ENCODE measurements around the gene LYG1. TPM values are rescaled to one million over a fixed set of nuclear protein-coding genes. Genes with fewer than 3 reads are reported as not detected.
"Not testable (repeated sequence)": the region's sequence is repeated elsewhere in the genome, so short reads cannot be mapped to it uniquely, and the experiment has no call there.

The LYG1 gene
- total and polyA plus RNA-seq, 4 donors: 0.80 to 2.7 (median 1.0) TPM

- peaks cover 25 to 33% (median 29%) of the 10 kb centered on the region in 4 donors for H3K36me3 ChIP-seq (ENCODE audit: control insufficient read depth in 4 of 4, insufficient read depth in 4 of 4, low read length in 4 of 4)
- 95 to 97% methylated on average over 5 of the region's 5 CpGs for WGBS, 2 donors
These were observed 24.4 kb upstream of the LYG1 start for GRCh38 chr2:99325384-99325783.

GRCh38 chr2:99317873-99318200 lies 16.8 kb upstream of the LYG1 start:
- H3K27me3 ChIP-seq (ENCODE audit: control insufficient read depth in 3 of 3, insufficient read depth in 3 of 3, low read length in 2 of 3); H3K27ac ChIP-seq (ENCODE audit: low read depth in 1 of 2, low read length in 1 of 2); H3K4me1 ChIP-seq (ENCODE audit: control insufficient read depth in 5 of 5, insufficient read depth in 5 of 5, low read length in 5 of 5); H3K9me3 ChIP-seq (ENCODE audit: control insufficient read depth in 4 of 4, insufficient read depth in 3 of 4, low read length in 3 of 4); H3K4me3 ChIP-seq; ATAC-seq (ENCODE audit: insufficient read depth, low FRiP score); H3K9ac ChIP-seq (ENCODE audit: insufficient read depth in 1 of 2, low read length in 2 of 2); DNase-seq: not testable (repeated sequence)
- WGBS, 2 donors: 97 to 98% methylated on average over 7 of the region's 7 CpGs
- H3K36me3 ChIP-seq (ENCODE audit: control insufficient read depth in 4 of 4, insufficient read depth in 4 of 4, low read length in 4 of 4): peaks cover 3 to 26% (median 15%) of the 10 kb centered on the region in 4 donors

More at GRCh38 chr2:99325384-99325783, 24.4 kb upstream of the LYG1 start:
- no peaks in the 10 kb centered on the region for H3K9me3 ChIP-seq (ENCODE audit: control insufficient read depth in 4 of 4, insufficient read depth in 3 of 4, low read length in 3 of 4)
- ATAC-seq (ENCODE audit: insufficient read depth, low FRiP score) (no peak), DNase-seq (no peak)
- no peaks in the 10 kb centered on the region for H3K4me1 ChIP-seq (ENCODE audit: control insufficient read depth in 5 of 5, insufficient read depth in 5 of 5, low read length in 5 of 5)
- no peaks in the 10 kb centered on the region for H3K27me3 ChIP-seq (ENCODE audit: control insufficient read depth in 3 of 3, insufficient read depth in 3 of 3, low read length in 2 of 3)
- no peak overlapping the region for H3K9ac ChIP-seq (ENCODE audit: insufficient read depth in 1 of 2, low read length in 2 of 2)
- no peak overlapping the region for H3K27ac ChIP-seq (ENCODE audit: low read depth in 1 of 2, low read length in 1 of 2)
- TF ChIP-seq, protein P1, sequence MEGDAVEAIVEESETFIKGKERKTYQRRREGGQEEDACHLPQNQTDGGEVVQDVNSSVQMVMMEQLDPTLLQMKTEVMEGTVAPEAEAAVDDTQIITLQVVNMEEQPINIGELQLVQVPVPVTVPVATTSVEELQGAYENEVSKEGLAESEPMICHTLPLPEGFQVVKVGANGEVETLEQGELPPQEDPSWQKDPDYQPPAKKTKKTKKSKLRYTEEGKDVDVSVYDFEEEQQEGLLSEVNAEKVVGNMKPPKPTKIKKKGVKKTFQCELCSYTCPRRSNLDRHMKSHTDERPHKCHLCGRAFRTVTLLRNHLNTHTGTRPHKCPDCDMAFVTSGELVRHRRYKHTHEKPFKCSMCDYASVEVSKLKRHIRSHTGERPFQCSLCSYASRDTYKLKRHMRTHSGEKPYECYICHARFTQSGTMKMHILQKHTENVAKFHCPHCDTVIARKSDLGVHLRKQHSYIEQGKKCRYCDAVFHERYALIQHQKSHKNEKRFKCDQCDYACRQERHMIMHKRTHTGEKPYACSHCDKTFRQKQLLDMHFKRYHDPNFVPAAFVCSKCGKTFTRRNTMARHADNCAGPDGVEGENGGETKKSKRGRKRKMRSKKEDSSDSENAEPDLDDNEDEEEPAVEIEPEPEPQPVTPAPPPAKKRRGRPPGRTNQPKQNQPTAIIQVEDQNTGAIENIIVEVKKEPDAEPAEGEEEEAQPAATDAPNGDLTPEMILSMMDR (IDR thresholded peaks at IDR 0.05; ENCODE audit: control extremely low read depth, extremely low read depth): no peak
- no peak overlapping the region for H3K4me3 ChIP-seq

GRCh38 chr2:99317161-99317872 lies 16.3 kb upstream of the LYG1 start:
- WGBS, 2 donors: 87 to 94% methylated on average over 9 of the region's 9 CpGs
- no peak for ATAC-seq (ENCODE audit: insufficient read depth, low FRiP score)
- H3K9ac ChIP-seq (ENCODE audit: insufficient read depth in 1 of 2, low read length in 2 of 2): no peak overlapping the region
- H3K4me1 ChIP-seq (ENCODE audit: control insufficient read depth in 5 of 5, insufficient read depth in 5 of 5, low read length in 5 of 5): no peaks in the 10 kb centered on the region
- TF ChIP-seq, protein P1 (IDR thresholded peaks at IDR 0.05; ENCODE audit: control extremely low read depth, extremely low read depth): no peak
- DNase-seq: peak in 1 of 3 donors; percentile 10
- H3K27me3 ChIP-seq (ENCODE audit: control insufficient read depth in 3 of 3, insufficient read depth in 3 of 3, low read length in 2 of 3): no peaks in the 10 kb centered on the region
- H3K27ac ChIP-seq (ENCODE audit: low read depth in 1 of 2, low read length in 1 of 2): no peak overlapping the region
- H3K9me3 ChIP-seq (ENCODE audit: control insufficient read depth in 4 of 4, insufficient read depth in 3 of 4, low read length in 3 of 4): no peaks in the 10 kb centered on the region
- no peak overlapping the region for H3K4me3 ChIP-seq
- peaks cover 3 to 26% (median 14%) of the 10 kb centered on the region in 4 donors for H3K36me3 ChIP-seq (ENCODE audit: control insufficient read depth in 4 of 4, insufficient read depth in 4 of 4, low read length in 4 of 4)

GRCh38 chr2:99299580-99299979 lies 1.4 kb downstream of the LYG1 start:
- no peaks in the 10 kb centered on the region for H3K27me3 ChIP-seq (ENCODE audit: control insufficient read depth in 3 of 3, insufficient read depth in 3 of 3, low read length in 2 of 3)
- H3K4me1 ChIP-seq (ENCODE audit: control insufficient read depth in 5 of 5, insufficient read depth in 5 of 5, low read length in 5 of 5): no peaks in the 10 kb centered on the region
- ATAC-seq (ENCODE audit: insufficient read depth, low FRiP score): no peak
- H3K27ac ChIP-seq (ENCODE audit: low read depth in 1 of 2, low read length in 1 of 2): no peak overlapping the region
- no peak overlapping the region for H3K9ac ChIP-seq (ENCODE audit: insufficient read depth in 1 of 2, low read length in 2 of 2)
- 95 to 97% methylated on average over 7 of the region's 7 CpGs for WGBS, 2 donors
- no peak overlapping the region for H3K4me3 ChIP-seq
- no peaks in the 10 kb centered on the region for H3K9me3 ChIP-seq (ENCODE audit: control insufficient read depth in 4 of 4, insufficient read depth in 3 of 4, low read length in 3 of 4)
- peaks cover 0 to 6% (median 3%) of the 10 kb centered on the region in 4 donors for H3K36me3 ChIP-seq (ENCODE audit: control insufficient read depth in 4 of 4, insufficient read depth in 4 of 4, low read length in 4 of 4)
- no peak for DNase-seq
- TF ChIP-seq, protein P1 (IDR thresholded peaks at IDR 0.05; ENCODE audit: control extremely low read depth, extremely low read depth): no peak

All from lung (tissue), 12 donors.